Panc1 (cell line): ENCODE data around the gene CUX1.

Experiments
- POLR2AphosphoS5 ChIP-seq: IDR thresholded peaks from 2 replicates; pipeline ENCODE4 v1.6.1; 2012; ENCODE audit warnings: mild to moderate bottlenecking, low read depth, low read length, moderate library complexity
- SIN3A ChIP-seq: IDR thresholded peaks from 2 replicates; pipeline ENCODE4 v1.6.1; 2012; ENCODE audit warnings: low read depth, mild to moderate bottlenecking, low read length, moderate library complexity, borderline replicate concordance; ENCODE audit not compliant: insufficient read depth
- TF ChIP-seq, protein P1 (sequence below): fragments of 450-650 bp; IDR thresholded peaks from 2 replicates; pipeline ENCODE4 v1.5.1; 2017; ENCODE audit warnings: mild to moderate bottlenecking

DNA sequence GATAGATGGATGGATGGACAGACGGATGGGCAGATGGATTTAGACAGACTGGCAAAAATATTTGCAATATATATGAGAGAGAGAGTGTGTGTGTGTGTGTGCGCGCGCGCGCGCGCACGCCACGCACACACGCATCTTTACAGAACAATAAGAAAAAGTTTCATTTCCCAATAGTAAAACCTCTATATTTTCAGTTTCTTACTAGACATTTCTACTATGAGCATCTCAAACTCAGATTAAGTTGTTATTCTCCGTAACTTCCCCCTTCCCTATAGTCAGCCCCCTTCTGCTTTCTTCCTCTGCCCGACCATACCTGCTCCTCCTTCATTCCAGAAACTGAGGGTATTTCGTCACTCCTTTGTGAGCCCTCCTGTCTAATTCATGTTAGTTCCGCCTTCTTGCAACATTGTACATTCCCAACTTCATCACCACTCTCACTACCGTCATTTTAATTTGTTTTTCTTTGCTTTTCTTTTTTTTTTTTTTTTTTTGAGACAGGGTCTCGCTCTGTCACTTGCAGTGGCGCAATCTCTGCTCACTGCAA lies 314.9 kb downstream of the CUX1 start:
- TF ChIP-seq, protein P1, sequence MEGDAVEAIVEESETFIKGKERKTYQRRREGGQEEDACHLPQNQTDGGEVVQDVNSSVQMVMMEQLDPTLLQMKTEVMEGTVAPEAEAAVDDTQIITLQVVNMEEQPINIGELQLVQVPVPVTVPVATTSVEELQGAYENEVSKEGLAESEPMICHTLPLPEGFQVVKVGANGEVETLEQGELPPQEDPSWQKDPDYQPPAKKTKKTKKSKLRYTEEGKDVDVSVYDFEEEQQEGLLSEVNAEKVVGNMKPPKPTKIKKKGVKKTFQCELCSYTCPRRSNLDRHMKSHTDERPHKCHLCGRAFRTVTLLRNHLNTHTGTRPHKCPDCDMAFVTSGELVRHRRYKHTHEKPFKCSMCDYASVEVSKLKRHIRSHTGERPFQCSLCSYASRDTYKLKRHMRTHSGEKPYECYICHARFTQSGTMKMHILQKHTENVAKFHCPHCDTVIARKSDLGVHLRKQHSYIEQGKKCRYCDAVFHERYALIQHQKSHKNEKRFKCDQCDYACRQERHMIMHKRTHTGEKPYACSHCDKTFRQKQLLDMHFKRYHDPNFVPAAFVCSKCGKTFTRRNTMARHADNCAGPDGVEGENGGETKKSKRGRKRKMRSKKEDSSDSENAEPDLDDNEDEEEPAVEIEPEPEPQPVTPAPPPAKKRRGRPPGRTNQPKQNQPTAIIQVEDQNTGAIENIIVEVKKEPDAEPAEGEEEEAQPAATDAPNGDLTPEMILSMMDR, result no peak
- TF ChIP-seq POLR2AphosphoS5 (no peak), SIN3A (no peak)
